Karpas-422 (cell line): ENCODE measurements around the gene EIF5A2. TPM values are rescaled to one million over a fixed set of nuclear protein-coding genes. Genes with fewer than 3 reads are reported as not detected.

Experiments used
- DNase-seq: peaks from one replicate; pipeline ENCODE4 v3.0.0-alpha.2; 2015
- H2AFZ ChIP-seq: fragments of 200-600 bp; sonication (generic); 2 replicates; pipeline ENCODE4 v1.6.1; 2014; ENCODE audit warnings: antibody characterized with exemption, low read length, mixed read lengths
- H3K27ac ChIP-seq: fragments of 200-600 bp; sonication (generic); 2 replicates; pipeline ENCODE4 v1.5.1; 2014; ENCODE audit warnings: mild to moderate bottlenecking, low read length, moderate library complexity
- H3K27me3 ChIP-seq: fragments of 200-600 bp; sonication (generic); 2 replicates; pipeline ENCODE4 v1.6.1; 2014; ENCODE audit warnings: low read length, mixed read lengths
- H3K36me3 ChIP-seq: fragments of 200-600 bp; sonication (generic); 2 replicates; pipeline ENCODE4 v1.6.1; 2014; ENCODE audit warnings: low read length, mixed read lengths; ENCODE audit not compliant: insufficient read depth
- H3K4me1 ChIP-seq: fragments of 200-600 bp; sonication (generic); 2 replicates; pipeline ENCODE4 v1.6.1; 2014; ENCODE audit warnings: mild to moderate bottlenecking, low read length, mixed read lengths
- H3K4me2 ChIP-seq: fragments of 200-600 bp; sonication (generic); 2 replicates; pipeline ENCODE4 v1.6.1; 2014; ENCODE audit warnings: low read length, low read depth, mild to moderate bottlenecking; ENCODE audit not compliant: poor library complexity, severe bottlenecking
- H3K4me3 ChIP-seq: fragments of 200-600 bp; sonication (generic); 2 replicates; pipeline ENCODE4 v1.5.1; 2014; ENCODE audit warnings: mild to moderate bottlenecking, antibody characterized with exemption, low read length, mixed read lengths
- H3K79me2 ChIP-seq: fragments of 200-600 bp; sonication (generic); 2 replicates; pipeline ENCODE4 v1.6.1; 2014; ENCODE audit warnings: mild to moderate bottlenecking, low read length, mixed read lengths
- H3K9ac ChIP-seq: fragments of 200-600 bp; sonication (generic); 2 replicates; pipeline ENCODE4 v1.6.0; 2014; ENCODE audit warnings: low read length
- H3K9me2 ChIP-seq: fragments of 200-600 bp; sonication (generic), shearing (Covaris generic); replicated peaks from 2 replicates; pipeline ENCODE4 v1.6.0; 2014; ENCODE audit warnings: mild to moderate bottlenecking, low read length, moderate library complexity; ENCODE audit not compliant: insufficient read depth
- H3K9me3 ChIP-seq: fragments of 300-700, 200-600 bp; sonication (generic); 2 replicates; pipeline ENCODE4 v1.6.1; 2014; ENCODE audit warnings: low read length, mixed read lengths
- H4K20me1 ChIP-seq: fragments of 200-600 bp; sonication (generic); 2 replicates; pipeline ENCODE4 v1.6.1; 2014; ENCODE audit warnings: mild to moderate bottlenecking, antibody characterized with exemption, low read length, low read depth; ENCODE audit not compliant: insufficient read depth
- total RNA-seq: library from RNA; depleted of rRNA; stranded (reverse); fragments of >200 nt; shearing (Covaris generic); gene quantifications from 2 replicates; pipeline ENCODE4 v1.2.3, GENCODE V29; 2014; ENCODE audit warnings: low replicate concordance

Gene EIF5A2
- total RNA-seq, 1 experiment from 2014 or later = 10.5 TPM

- no peaks in the 10 kb centered on the region for H3K9me2 ChIP-seq
- peaks cover 32% of the 10 kb centered on the region for H4K20me1 ChIP-seq
- H3K36me3 ChIP-seq = peaks cover 32% of the 10 kb centered on the region
- peak overlapping the region; percentile 77 for H3K27ac ChIP-seq
- no peaks in the 10 kb centered on the region for H3K9me3 ChIP-seq
- peak overlapping the region; percentile 90 for H3K4me3 ChIP-seq
- peaks cover 17% of the 10 kb centered on the region for H3K79me2 ChIP-seq
- peak overlapping the region; percentile 98 for H3K4me2 ChIP-seq
- H3K27me3 ChIP-seq = no peaks in the 10 kb centered on the region
- peak; percentile 60 for DNase-seq
- H3K9ac ChIP-seq = peak overlapping the region; percentile 92
- no peak overlapping the region for H2AFZ ChIP-seq
- H3K4me1 ChIP-seq = peaks cover 26% of the 10 kb centered on the region
Observed at GRCh38 chr3:170869239-170869590, 39.2 kb downstream of the EIF5A2 start.

- Histone ChIP-seq H3K27me3 (no peaks in the 10 kb centered on the region), H3K9me3 (no peaks in the 10 kb centered on the region), H2AFZ (no peak overlapping the region), H3K9ac (peak overlapping the region; percentile 92), H3K36me3 (peaks cover 32% of the 10 kb centered on the region), H3K4me3 (peak overlapping the region; percentile 90), H3K4me1 (peaks cover 26% of the 10 kb centered on the region), H3K9me2 (no peaks in the 10 kb centered on the region), H4K20me1 (peaks cover 32% of the 10 kb centered on the region), H3K79me2 (peaks cover 17% of the 10 kb centered on the region), H3K27ac (peak overlapping the region; percentile 77), H3K4me2 (peak overlapping the region; percentile 98)
- peak; percentile 54 for DNase-seq
Observed at GRCh38 chr3:170868577-170869238, 39.7 kb downstream of the EIF5A2 start.

- Histone ChIP-seq H3K4me3 (peak overlapping the region; percentile 90), H3K79me2 (peaks cover 17% of the 10 kb centered on the region), H4K20me1 (peaks cover 32% of the 10 kb centered on the region), H3K4me2 (peak overlapping the region; percentile 98), H3K9ac (0 out of 2 replicates have a peak overlapping the region, but pooled peaks have one; percentile 22), H3K9me2 (no peaks in the 10 kb centered on the region), H3K9me3 (no peaks in the 10 kb centered on the region), H3K4me1 (peaks cover 26% of the 10 kb centered on the region), H3K36me3 (peaks cover 32% of the 10 kb centered on the region), H2AFZ (no peak overlapping the region), H3K27me3 (no peaks in the 10 kb centered on the region), H3K27ac (peak overlapping the region; percentile 14; the same call in 1 of the 2 replicates)
- peak; percentile 64 for DNase-seq
Observed at GRCh38 chr3:170867143-170867937, 41.1 kb downstream of the EIF5A2 start.

- no peak overlapping the region for H3K4me3 ChIP-seq
- peak overlapping the region; percentile 98 for H3K4me2 ChIP-seq
- peaks cover 32% of the 10 kb centered on the region for H4K20me1 ChIP-seq
- no peaks in the 10 kb centered on the region for H3K9me3 ChIP-seq
- H2AFZ ChIP-seq = no peak overlapping the region
- peaks cover 32% of the 10 kb centered on the region for H3K36me3 ChIP-seq
- H3K9ac ChIP-seq = no peak overlapping the region
- no peak overlapping the region for H3K27ac ChIP-seq
- peaks cover 17% of the 10 kb centered on the region for H3K79me2 ChIP-seq
- H3K9me2 ChIP-seq = no peaks in the 10 kb centered on the region
- H3K27me3 ChIP-seq = no peaks in the 10 kb centered on the region
- H3K4me1 ChIP-seq = peaks cover 26% of the 10 kb centered on the region
- peak; percentile 34 for DNase-seq
Observed at GRCh38 chr3:170866499-170866898, 41.9 kb downstream of the EIF5A2 start.

GRCh38 chr3:170865209-170866094, 43.0 kb downstream of the EIF5A2 start:
- Histone ChIP-seq H3K4me2 (no peak overlapping the region), H3K9me2 (no peaks in the 10 kb centered on the region), H3K36me3 (peaks cover 32% of the 10 kb centered on the region), H3K4me1 (peaks cover 19% of the 10 kb centered on the region), H3K27me3 (no peaks in the 10 kb centered on the region), H2AFZ (no peak overlapping the region), H4K20me1 (peaks cover 32% of the 10 kb centered on the region), H3K4me3 (no peak overlapping the region), H3K27ac (no peak overlapping the region), H3K9ac (no peak overlapping the region), H3K79me2 (peaks cover 17% of the 10 kb centered on the region), H3K9me3 (no peaks in the 10 kb centered on the region)
- DNase-seq = peak; percentile 59

GRCh38 chr3:170864525-170865208, 43.8 kb downstream of the EIF5A2 start:
- H3K4me3 ChIP-seq = no peak overlapping the region
- no peak overlapping the region for H3K9ac ChIP-seq
- H3K9me2 ChIP-seq = no peaks in the 10 kb centered on the region
- peaks cover 17% of the 10 kb centered on the region for H3K4me1 ChIP-seq
- no peak overlapping the region for H3K27ac ChIP-seq
- peaks cover 14% of the 10 kb centered on the region for H3K79me2 ChIP-seq
- H3K9me3 ChIP-seq = no peaks in the 10 kb centered on the region
- H3K36me3 ChIP-seq = peaks cover 32% of the 10 kb centered on the region
- H3K27me3 ChIP-seq = no peaks in the 10 kb centered on the region
- peak; percentile 59 for DNase-seq
- H4K20me1 ChIP-seq = peaks cover 32% of the 10 kb centered on the region
- H2AFZ ChIP-seq = no peak overlapping the region
- H3K4me2 ChIP-seq = no peak overlapping the region

- peaks cover 32% of the 10 kb centered on the region for H4K20me1 ChIP-seq
- H3K36me3 ChIP-seq = peaks cover 32% of the 10 kb centered on the region
- no peak overlapping the region for H3K27ac ChIP-seq
- no peak overlapping the region for H3K4me2 ChIP-seq
- H3K79me2 ChIP-seq = peaks cover 6% of the 10 kb centered on the region
- no peaks in the 10 kb centered on the region for H3K9me3 ChIP-seq
- peaks cover 17% of the 10 kb centered on the region for H3K4me1 ChIP-seq
- H3K9ac ChIP-seq = no peak overlapping the region
- DNase-seq = peak; percentile 56
- no peaks in the 10 kb centered on the region for H3K9me2 ChIP-seq
- no peak overlapping the region for H2AFZ ChIP-seq
- H3K27me3 ChIP-seq = no peaks in the 10 kb centered on the region
- H3K4me3 ChIP-seq = no peak overlapping the region
Observed at GRCh38 chr3:170863816-170864215, 44.6 kb downstream of the EIF5A2 start.
